ENCODE results near the gene FAM47E. TPM values are rescaled to one million over a fixed set of nuclear protein-coding genes. Genes with fewer than 3 reads are reported as not detected.

FAM47E gene
- total and polyA plus RNA-seq, 9 of the 15 experiments (the other 6 are each of a cell fraction or from before 2014, with no cell fraction given) = 3.7 to 15.6 (median 6.4) TPM

DNA sequence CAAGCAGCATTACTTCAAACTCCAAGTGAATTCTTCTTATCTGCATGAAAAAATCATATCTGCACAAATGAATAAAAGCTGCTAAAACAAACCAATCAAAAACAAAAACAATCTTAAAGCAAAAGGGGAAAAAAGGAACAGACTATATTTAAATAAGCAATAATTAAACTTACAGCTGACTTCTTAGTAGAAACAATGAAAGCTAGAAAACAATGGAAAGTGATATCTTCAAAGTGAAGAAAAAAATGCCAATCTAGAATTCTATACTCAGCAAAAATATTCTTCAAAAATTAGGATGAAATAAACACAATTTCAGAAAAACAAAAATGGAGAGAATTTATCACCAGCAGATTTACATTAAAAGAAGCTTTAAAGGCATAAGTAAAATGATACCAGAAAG, 75.0 kb downstream of the FAM47E start (continued):
- TF ChIP-seq, protein P1, sequence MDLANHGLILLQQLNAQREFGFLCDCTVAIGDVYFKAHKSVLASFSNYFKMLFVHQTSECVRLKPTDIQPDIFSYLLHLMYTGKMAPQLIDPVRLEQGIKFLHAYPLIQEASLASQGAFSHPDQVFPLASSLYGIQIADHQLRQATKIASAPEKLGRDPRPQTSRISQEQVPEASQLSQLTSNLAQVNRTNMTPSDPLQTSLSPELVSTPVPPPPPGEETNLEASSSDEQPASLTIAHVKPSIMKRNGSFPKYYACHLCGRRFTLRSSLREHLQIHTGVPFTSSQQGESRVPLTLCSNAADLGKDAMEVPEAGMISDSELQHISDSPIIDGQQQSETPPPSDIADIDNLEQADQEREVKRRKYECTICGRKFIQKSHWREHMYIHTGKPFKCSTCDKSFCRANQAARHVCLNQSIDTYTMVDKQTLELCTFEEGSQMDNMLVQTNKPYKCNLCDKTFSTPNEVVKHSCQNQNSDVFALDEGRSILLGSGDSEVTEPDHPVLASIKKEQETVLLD (IDR thresholded peaks at IDR 0.05) = no peak
- TF ChIP-seq ZNF174 (CRISPR knock-in tag; IDR thresholded peaks at IDR 0.05) (no peak), KDM2B (CRISPR knock-in tag; IDR thresholded peaks at IDR 0.05) (no peak), NCOR1 (IDR thresholded peaks at IDR 0.05) (no peak), MCM3 (IDR thresholded peaks at IDR 0.05) (no peak), ZNF23 (CRISPR knock-in tag; IDR thresholded peaks at IDR 0.05) (no peak), GATAD2B (IDR thresholded peaks at IDR 0.05; ENCODE audit: borderline replicate concordance) (no peak), HSF4 (CRISPR knock-in tag; IDR thresholded peaks at IDR 0.05; ENCODE audit: borderline replicate concordance) (no peak), CAMTA2 (CRISPR knock-in tag; conservative IDR thresholded peaks at IDR 0.05) (no peak), CC2D1A (IDR thresholded peaks at IDR 0.05) (no peak), PHB2 (IDR thresholded peaks at IDR 0.05; ENCODE audit: low read depth) (no peak), ZNF76 (CRISPR knock-in tag; IDR thresholded peaks at IDR 0.05; ENCODE audit: borderline replicate concordance) (no peak), CBX1 (IDR thresholded peaks at IDR 0.05; ENCODE audit: low read depth) (no peak), SRF (CRISPR knock-in tag; IDR thresholded peaks at IDR 0.05) (no peak), BRCA1 (IDR thresholded peaks at IDR 0.05) (no peak), BRCA1 (CRISPR knock-in tag; IDR thresholded peaks at IDR 0.05) (no peak), CBX3 (IDR thresholded peaks at IDR 0.05; ENCODE audit: borderline replicate concordance in 1 of 2, low read length in 2 of 2) (peak in 1 of 2 experiments; percentile 99; a peak in 2 of 3 replicates), ZNF79 (CRISPR knock-in tag; IDR thresholded peaks at IDR 0.05; ENCODE audit: low read depth) (no peak)
- TF ChIP-seq, protein P2, sequence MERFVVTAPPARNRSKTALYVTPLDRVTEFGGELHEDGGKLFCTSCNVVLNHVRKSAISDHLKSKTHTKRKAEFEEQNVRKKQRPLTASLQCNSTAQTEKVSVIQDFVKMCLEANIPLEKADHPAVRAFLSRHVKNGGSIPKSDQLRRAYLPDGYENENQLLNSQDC (CRISPR knock-in tag; IDR thresholded peaks at IDR 0.05) = no peak
- TF ChIP-seq, protein P3, sequence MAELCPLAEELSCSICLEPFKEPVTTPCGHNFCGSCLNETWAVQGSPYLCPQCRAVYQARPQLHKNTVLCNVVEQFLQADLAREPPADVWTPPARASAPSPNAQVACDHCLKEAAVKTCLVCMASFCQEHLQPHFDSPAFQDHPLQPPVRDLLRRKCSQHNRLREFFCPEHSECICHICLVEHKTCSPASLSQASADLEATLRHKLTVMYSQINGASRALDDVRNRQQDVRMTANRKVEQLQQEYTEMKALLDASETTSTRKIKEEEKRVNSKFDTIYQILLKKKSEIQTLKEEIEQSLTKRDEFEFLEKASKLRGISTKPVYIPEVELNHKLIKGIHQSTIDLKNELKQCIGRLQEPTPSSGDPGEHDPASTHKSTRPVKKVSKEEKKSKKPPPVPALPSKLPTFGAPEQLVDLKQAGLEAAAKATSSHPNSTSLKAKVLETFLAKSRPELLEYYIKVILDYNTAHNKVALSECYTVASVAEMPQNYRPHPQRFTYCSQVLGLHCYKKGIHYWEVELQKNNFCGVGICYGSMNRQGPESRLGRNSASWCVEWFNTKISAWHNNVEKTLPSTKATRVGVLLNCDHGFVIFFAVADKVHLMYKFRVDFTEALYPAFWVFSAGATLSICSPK (IDR thresholded peaks at IDR 0.05; ENCODE audit: borderline replicate concordance) = no peak
- TF ChIP-seq, protein P4, sequence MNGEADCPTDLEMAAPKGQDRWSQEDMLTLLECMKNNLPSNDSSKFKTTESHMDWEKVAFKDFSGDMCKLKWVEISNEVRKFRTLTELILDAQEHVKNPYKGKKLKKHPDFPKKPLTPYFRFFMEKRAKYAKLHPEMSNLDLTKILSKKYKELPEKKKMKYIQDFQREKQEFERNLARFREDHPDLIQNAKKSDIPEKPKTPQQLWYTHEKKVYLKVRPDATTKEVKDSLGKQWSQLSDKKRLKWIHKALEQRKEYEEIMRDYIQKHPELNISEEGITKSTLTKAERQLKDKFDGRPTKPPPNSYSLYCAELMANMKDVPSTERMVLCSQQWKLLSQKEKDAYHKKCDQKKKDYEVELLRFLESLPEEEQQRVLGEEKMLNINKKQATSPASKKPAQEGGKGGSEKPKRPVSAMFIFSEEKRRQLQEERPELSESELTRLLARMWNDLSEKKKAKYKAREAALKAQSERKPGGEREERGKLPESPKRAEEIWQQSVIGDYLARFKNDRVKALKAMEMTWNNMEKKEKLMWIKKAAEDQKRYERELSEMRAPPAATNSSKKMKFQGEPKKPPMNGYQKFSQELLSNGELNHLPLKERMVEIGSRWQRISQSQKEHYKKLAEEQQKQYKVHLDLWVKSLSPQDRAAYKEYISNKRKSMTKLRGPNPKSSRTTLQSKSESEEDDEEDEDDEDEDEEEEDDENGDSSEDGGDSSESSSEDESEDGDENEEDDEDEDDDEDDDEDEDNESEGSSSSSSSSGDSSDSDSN (IDR thresholded peaks at IDR 0.05; ENCODE audit: borderline replicate concordance in 1 of 2, low read depth in 2 of 2, low read length in 2 of 2) = no peak
- TF ChIP-seq, protein P5, sequence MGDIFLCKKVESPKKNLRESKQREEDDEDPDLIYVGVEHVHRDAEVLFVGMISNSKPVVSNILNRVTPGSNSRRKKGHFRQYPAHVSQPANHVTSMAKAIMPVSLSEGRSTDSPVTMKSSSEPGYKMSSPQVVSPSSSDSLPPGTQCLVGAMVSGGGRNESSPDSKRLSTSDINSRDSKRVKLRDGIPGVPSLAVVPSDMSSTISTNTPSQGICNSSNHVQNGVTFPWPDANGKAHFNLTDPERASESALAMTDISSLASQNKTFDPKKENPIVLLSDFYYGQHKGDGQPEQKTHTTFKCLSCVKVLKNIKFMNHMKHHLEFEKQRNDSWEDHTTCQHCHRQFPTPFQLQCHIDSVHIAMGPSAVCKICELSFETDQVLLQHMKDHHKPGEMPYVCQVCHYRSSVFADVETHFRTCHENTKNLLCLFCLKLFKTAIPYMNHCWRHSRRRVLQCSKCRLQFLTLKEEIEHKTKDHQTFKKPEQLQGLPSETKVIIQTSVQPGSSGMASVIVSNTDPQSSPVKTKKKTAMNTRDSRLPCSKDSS (IDR thresholded peaks at IDR 0.05; ENCODE audit: low read depth, partially characterized antibody) = peak; percentile 90
